ENCODE data around the gene CCR9. TPM values are rescaled to one million over a fixed set of nuclear protein-coding genes. Genes with fewer than 3 reads are reported as not detected.

CCR9 gene
- polyA plus RNA-seq, 3 donors, result not detected

DNA sequence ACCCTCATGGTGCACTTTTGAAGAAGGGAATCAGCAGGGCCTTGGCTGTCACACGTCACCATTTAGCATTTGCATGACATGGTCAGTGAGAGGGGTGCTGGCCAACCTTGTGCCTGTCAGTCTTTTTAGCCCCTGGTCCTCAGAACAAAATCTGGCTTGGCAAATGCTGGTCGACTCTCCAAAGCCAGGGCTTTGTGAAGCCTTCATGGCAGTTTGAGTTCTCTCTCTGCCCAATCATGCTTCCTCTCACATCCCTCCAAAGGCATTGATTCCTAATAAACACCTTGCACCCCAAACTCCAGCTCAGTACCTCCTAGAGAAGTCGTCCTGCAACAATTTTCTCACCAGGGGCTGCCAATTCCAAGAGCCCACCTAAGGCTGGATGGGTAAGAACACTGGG lies 19.4 kb downstream of the CCR9 start:
- H4K20me1 ChIP-seq (ENCODE audit: insufficient read depth, low read length), result no peaks in the 10 kb centered on the region
- intact Hi-C loops (cut with micrococcal nuclease), result no loop called here
- peaks cover 3% of the 10 kb centered on the region for H3K4me1 Mint-ChIP-seq

DNA sequence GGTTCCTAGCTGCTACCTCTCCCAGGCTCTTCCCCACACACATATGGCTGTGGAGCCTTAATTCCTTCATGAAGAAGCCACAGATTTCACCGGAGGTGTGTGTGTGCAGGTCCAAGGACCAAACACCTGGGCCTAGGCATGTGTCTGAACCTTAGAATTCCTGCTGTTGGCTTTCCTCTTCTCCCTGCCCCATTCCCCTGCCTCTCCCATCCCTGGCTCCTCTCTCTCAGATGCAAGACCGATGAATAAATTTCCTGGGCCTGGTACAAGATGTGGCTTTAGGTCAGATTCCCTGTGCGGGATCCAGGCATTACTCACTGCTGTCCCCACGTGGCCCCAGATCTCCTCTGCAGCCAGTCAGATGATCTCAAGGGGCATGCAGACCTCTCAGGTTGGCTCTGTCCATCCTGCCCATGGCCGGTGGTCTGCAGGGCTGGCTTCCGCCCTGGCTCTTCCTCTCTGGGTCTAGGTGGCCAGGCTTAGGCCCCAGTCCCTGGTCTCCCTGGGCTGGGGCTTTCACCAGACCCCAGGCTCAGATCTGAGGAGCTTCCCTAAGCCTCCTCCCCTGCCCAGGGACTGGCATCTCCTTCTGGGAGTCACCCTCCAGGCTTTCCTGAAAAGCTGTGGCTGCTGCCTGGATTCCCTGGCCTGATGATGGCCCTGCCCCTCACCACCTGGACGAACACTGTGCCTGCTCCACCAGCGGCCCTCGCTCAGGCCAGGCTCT lies 20.5 kb downstream of the CCR9 start:
- Histone ChIP-seq H3K9ac (ENCODE audit: insufficient read depth, low read length, poor library complexity, severe bottlenecking) (no peak overlapping the region), H3K79me2 (ENCODE audit: insufficient read depth, low read length) (no peaks in the 10 kb centered on the region), H3K27ac (ENCODE audit: low read depth in 1 of 2, low read length in 2 of 2) (no peak overlapping the region), H2AFZ (ENCODE audit: insufficient read depth, low read depth, low read length, poor library complexity, severe bottlenecking) (no peak overlapping the region), H3K4me1 (ENCODE audit: control insufficient read depth in 1 of 2, insufficient read depth in 2 of 2, low read length in 2 of 2) (no peaks in the 10 kb centered on the region), H3K9me3 (replicated peaks in 1 of 2; ENCODE audit: control insufficient read depth in 1 of 2, insufficient read depth in 1 of 2, low read length in 2 of 2) (no peaks in the 10 kb centered on the region), H4K20me1 (ENCODE audit: insufficient read depth, low read length) (no peaks in the 10 kb centered on the region), H3K27me3 (ENCODE audit: control insufficient read depth in 2 of 2, insufficient read depth in 2 of 2, low read length in 2 of 2) (no peaks in the 10 kb centered on the region), H3K4me3 (replicated peaks in 1 of 3; ENCODE audit: low read depth in 2 of 3, low read length in 3 of 3) (no peak overlapping the region), H3K4me2 (replicated peaks; ENCODE audit: extremely low read depth, low read length, poor library complexity, severe bottlenecking) (no peak overlapping the region), H3K36me3 (replicated peaks in 1 of 2; ENCODE audit: control insufficient read depth in 1 of 2, insufficient read depth in 2 of 2, low read length in 2 of 2) (no peaks in the 10 kb centered on the region)
- 88% methylated on average over 9 of the region's 9 CpGs for WGBS (ENCODE audit: insufficient coverage)
- intact Hi-C loops (cut with micrococcal nuclease), result no loop called here
- TF ChIP-seq, protein P1, sequence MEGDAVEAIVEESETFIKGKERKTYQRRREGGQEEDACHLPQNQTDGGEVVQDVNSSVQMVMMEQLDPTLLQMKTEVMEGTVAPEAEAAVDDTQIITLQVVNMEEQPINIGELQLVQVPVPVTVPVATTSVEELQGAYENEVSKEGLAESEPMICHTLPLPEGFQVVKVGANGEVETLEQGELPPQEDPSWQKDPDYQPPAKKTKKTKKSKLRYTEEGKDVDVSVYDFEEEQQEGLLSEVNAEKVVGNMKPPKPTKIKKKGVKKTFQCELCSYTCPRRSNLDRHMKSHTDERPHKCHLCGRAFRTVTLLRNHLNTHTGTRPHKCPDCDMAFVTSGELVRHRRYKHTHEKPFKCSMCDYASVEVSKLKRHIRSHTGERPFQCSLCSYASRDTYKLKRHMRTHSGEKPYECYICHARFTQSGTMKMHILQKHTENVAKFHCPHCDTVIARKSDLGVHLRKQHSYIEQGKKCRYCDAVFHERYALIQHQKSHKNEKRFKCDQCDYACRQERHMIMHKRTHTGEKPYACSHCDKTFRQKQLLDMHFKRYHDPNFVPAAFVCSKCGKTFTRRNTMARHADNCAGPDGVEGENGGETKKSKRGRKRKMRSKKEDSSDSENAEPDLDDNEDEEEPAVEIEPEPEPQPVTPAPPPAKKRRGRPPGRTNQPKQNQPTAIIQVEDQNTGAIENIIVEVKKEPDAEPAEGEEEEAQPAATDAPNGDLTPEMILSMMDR (IDR thresholded peaks at IDR 0.05), result no peak
- H3K4me1 Mint-ChIP-seq, result peaks cover 3% of the 10 kb centered on the region
- no peaks in the 10 kb centered on the region for H3K9me3 Mint-ChIP-seq
- DNase-seq, result no peak
- H3K4me3 Mint-ChIP-seq, result no peak overlapping the region
- H3K27ac Mint-ChIP-seq, result no peak overlapping the region
- peaks cover 0 to 1% of the 10 kb centered on the region in 2 donors for H3K36me3 Mint-ChIP-seq
- peaks cover 0 to 1% (median 0%) of the 10 kb centered on the region in 3 donors for H3K27me3 Mint-ChIP-seq (ENCODE audit: low read depth in 3 of 3)

More for the DNA sequence above, 19.4 kb downstream of the CCR9 start:
- Histone ChIP-seq H2AFZ (ENCODE audit: insufficient read depth, low read depth, low read length, poor library complexity, severe bottlenecking) (no peak overlapping the region), H3K9ac (ENCODE audit: insufficient read depth, low read length, poor library complexity, severe bottlenecking) (no peak overlapping the region), H3K27me3 (ENCODE audit: control insufficient read depth in 2 of 2, insufficient read depth in 2 of 2, low read length in 2 of 2) (no peaks in the 10 kb centered on the region), H3K9me3 (replicated peaks in 1 of 2; ENCODE audit: control insufficient read depth in 1 of 2, insufficient read depth in 1 of 2, low read length in 2 of 2) (no peaks in the 10 kb centered on the region), H3K79me2 (ENCODE audit: insufficient read depth, low read length) (no peaks in the 10 kb centered on the region), H3K4me3 (replicated peaks in 1 of 3; ENCODE audit: low read depth in 2 of 3, low read length in 3 of 3) (no peak overlapping the region), H3K4me2 (replicated peaks; ENCODE audit: extremely low read depth, low read length, poor library complexity, severe bottlenecking) (no peak overlapping the region), H3K36me3 (replicated peaks in 1 of 2; ENCODE audit: control insufficient read depth in 1 of 2, insufficient read depth in 2 of 2, low read length in 2 of 2) (no peaks in the 10 kb centered on the region), H3K27ac (ENCODE audit: low read depth in 1 of 2, low read length in 2 of 2) (no peak overlapping the region), H3K4me1 (ENCODE audit: control insufficient read depth in 1 of 2, insufficient read depth in 2 of 2, low read length in 2 of 2) (no peaks in the 10 kb centered on the region)
- WGBS (ENCODE audit: insufficient coverage), result 100% methylated on average over 2 of the region's 3 CpGs
- Mint-ChIP-seq H3K27me3 (ENCODE audit: low read depth in 3 of 3) (peaks cover 0 to 1% (median 0%) of the 10 kb centered on the region in 3 donors), H3K27ac (no peak overlapping the region), H3K9me3 (peaks cover 0 to 2% (median 0%) of the 10 kb centered on the region in 7 donors), H3K4me3 (no peak overlapping the region), H3K36me3 (no peaks in the 10 kb centered on the region)
- no peak for DNase-seq
- TF ChIP-seq, protein P1 (IDR thresholded peaks at IDR 0.05), result no peak

All from CD14-positive monocyte (primary cell).